Muscle of leg (tissue), 11 donors: Measurements from ENCODE around the gene CAMTA1. TPM values are rescaled to one million over a fixed set of nuclear protein-coding genes. Genes with fewer than 3 reads are reported as not detected.
A peak's percentile ranks its signal among the peaks of the same experiment; 100 is the strongest.

Experiments
- DNase-seq: peaks from one replicate; pipeline ENCODE4 v3.0.0; 2013
- H3K27ac ChIP-seq: one replicate; pipeline ENCODE4 v1.5.1; 2013; ENCODE audit warnings: mild to moderate bottlenecking, low read length, control low read depth
- H3K27me3 ChIP-seq: one replicate; pipeline ENCODE4 v1.6.1; 2013; ENCODE audit warnings: low read length; ENCODE audit not compliant: control insufficient read depth, insufficient read depth
- H3K36me3 ChIP-seq: one replicate; pipeline ENCODE4 v1.6.1; 2013; ENCODE audit warnings: low read length; ENCODE audit not compliant: control insufficient read depth, insufficient read depth
- H3K4me1 ChIP-seq: one replicate; pipeline ENCODE4 v1.6.1; 2013; ENCODE audit warnings: low read length; ENCODE audit not compliant: control insufficient read depth, insufficient read depth
- H3K4me3 ChIP-seq: one replicate; pipeline ENCODE4 v1.5.1; 2013; ENCODE audit warnings: low read length, control low read depth
- H3K9me3 ChIP-seq: replicated peaks from 2 replicates; pipeline ENCODE4 v1.6.1; 2013; ENCODE audit warnings: low read depth, low read length; ENCODE audit not compliant: control insufficient read depth
- WGBS: methylation state at CpG from one replicate; pipeline ENCODE4 v1.1.5; 2013; ENCODE audit warnings: missing lambda C conversion rate; ENCODE audit not compliant: insufficient coverage; 5-methylcytosine and 5-hydroxymethylcytosine counted together
- polyA plus RNA-seq, 8 donors: library from polyadenylated mRNA; unstranded; fragments of 120-200 nt; gene quantifications; one replicate each; pipeline versions ENCODE4 v1.2.1 to v1.2.3, GENCODE V29; 2013; ENCODE audit warnings: inconsistent platforms in 1 of 8, low replicate concordance in 1 of 8; ENCODE audit not compliant: insufficient read length in 8 of 8, insufficient read depth in 1 of 8
- total RNA-seq: library from RNA; stranded (reverse); fragments of 120-200 nt; gene quantifications from one replicate; pipeline ENCODE4 v1.2.4, GENCODE V29; 2013

Gene CAMTA1
- total and polyA plus RNA-seq, 9 donors, result 36.4 to 56.4 (median 47.7) TPM

DNA sequence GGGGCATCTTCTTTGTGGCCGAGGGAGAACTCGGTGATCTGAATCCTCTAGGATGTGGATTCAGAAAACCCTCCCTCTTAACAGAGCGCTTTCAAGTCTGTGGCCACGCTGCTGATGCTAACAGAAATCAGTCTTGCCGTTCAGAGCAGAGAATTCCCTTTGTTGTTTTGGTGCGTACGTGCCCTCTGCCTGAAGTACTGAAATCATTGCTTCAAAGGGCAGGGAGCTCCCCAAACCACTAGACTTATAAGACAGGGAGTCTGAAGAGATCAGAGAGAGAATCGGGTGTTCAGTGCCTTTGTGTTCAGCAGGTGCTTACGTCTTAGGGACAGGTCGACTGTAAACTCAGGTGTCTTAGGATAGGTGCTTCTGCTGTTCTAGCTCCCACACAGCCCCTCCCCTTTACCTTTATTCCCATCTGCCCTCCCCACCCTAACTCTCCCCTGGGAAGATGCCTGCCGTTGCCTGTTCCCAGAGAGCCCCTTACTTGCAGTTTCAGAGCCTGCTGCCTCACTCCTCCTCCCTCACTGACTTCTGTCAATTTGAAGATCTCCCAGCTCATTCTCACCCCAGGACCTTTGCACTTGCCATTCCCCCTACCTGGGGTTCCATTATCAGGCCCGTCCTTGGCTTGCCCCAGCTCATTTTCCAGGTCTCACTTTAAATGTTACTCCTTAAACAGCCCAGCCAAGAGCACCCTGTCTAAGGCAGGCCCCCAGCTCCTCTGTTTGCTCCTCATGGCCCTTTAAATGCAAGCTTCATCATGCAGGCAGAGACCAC, 143.0 kb downstream of the CAMTA1 start:
- no peaks in the 10 kb centered on the region for H3K27me3 ChIP-seq
- peaks cover 27% of the 10 kb centered on the region for H3K4me1 ChIP-seq
- no peaks in the 10 kb centered on the region for H3K9me3 ChIP-seq
- H3K4me3 ChIP-seq, result no peak overlapping the region
- no peak overlapping the region for H3K27ac ChIP-seq
- no peak for DNase-seq
- WGBS, result 70% methylated on average over 8 of the region's 12 CpGs
- H3K36me3 ChIP-seq, result no peaks in the 10 kb centered on the region

DNA sequence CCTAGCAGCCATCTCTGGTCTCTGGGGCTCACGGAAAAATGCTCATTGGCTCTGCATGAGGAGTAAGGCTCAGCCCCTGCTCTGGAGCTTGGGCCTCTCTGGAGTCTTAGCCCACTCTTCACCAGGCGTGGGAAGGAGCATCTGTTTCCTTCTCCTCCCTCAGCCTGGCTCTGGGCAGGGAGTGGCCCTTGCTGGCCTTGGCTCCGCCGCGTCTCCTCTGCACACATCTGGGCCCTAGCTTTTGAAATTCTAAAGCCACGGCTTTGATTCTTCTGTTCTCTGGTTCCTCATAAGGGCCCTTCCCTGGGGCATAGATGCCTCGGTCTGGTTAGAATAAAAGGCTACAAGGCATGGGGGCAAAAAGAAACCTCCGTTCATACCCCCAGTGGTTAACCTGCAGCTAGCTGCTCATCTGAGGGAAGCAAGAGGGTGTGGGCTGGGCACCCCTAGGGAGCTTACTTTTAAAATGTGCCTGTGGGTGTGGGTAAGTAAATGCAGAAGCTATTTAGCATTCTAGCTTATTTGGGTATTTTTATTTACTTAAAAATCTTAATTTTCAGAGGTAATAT, 145.6 kb downstream of the CAMTA1 start:
- no peaks in the 10 kb centered on the region for H3K9me3 ChIP-seq
- no peak for DNase-seq
- H3K27me3 ChIP-seq, result peaks cover 13% of the 10 kb centered on the region
- H3K4me3 ChIP-seq, result no peak overlapping the region
- peaks cover 19% of the 10 kb centered on the region for H3K4me1 ChIP-seq
- H3K36me3 ChIP-seq, result no peaks in the 10 kb centered on the region
- H3K27ac ChIP-seq, result no peak overlapping the region
- 33% methylated on average over 3 of the region's 8 CpGs for WGBS

DNA sequence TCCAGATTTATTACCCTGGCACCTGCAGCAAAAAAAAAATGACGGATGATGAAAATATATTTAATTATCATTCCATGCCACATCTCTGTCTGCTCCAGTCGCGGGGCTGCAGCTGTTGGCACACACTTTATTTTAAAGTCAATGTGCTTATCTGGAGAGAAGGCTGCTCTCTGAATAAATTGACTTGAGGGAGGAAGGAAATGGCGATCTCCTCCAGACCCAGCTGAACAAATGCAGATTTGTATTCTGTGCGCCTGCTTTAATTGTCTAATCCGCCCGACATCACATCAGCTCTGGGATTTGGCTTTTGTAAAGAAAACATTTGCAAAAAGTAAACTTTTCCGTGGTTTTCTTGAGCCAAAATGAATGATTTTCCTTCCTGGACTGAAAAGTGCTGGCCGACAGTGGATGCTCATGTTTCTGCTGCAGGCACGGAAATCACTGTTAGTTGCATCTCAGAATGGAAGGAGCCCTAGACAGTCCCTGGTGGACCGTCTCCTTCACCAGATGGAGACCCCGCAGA, 150.2 kb downstream of the CAMTA1 start:
- H3K4me3 ChIP-seq, result no peak overlapping the region
- no peaks in the 10 kb centered on the region for H3K36me3 ChIP-seq
- peaks cover 14% of the 10 kb centered on the region for H3K27me3 ChIP-seq
- peaks cover 26% of the 10 kb centered on the region for H3K4me1 ChIP-seq
- H3K9me3 ChIP-seq, result no peaks in the 10 kb centered on the region
- peak overlapping the region; percentile 76 for H3K27ac ChIP-seq
- 0% methylated on average over 7 of the region's 12 CpGs for WGBS
- peak; percentile 94 for DNase-seq

DNA sequence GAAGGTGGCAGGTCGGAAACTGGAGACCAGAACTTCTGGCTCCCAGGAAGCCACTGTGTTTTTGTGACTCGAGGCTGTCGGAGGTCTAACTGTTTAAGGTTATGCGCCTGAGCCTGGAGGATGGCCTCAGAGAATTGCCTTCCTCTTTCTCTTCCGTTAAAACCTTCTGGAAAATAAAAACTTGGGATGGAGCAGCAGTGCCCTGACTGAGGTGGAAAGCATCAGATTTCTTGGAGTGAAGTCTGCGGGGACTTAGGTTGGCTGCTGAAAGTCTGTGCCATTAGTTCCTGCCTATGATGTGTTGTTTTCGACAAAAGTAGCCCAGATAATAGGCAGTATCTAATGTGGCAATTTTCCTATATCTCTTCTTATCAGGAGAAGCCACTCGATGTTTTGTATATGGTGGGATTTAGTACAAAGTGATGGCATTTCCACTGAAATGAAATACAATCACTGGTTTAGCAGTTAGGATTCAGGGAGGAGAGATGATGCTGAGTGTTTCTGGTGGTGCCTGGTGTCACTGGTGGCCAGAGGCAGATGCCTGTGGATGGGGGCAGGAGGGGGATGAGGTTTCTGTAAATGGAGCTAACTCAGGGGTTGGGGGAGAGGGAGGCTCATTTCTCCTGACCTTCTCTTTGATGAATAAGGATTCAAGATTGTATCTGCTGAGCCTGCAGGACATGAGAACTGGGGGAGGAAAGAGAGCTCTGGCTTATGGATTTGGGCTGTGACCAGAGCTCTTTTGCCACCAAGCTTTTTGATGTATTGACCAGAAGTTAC, 150.8 kb downstream of the CAMTA1 start:
- peaks cover 20% of the 10 kb centered on the region for H3K4me1 ChIP-seq
- no peaks in the 10 kb centered on the region for H3K36me3 ChIP-seq
- peak overlapping the region; percentile 76 for H3K27ac ChIP-seq
- 3% methylated on average over 5 of the region's 8 CpGs for WGBS
- H3K9me3 ChIP-seq, result no peaks in the 10 kb centered on the region
- H3K4me3 ChIP-seq, result no peak overlapping the region
- DNase-seq, result peak; percentile 68
- peaks cover 14% of the 10 kb centered on the region for H3K27me3 ChIP-seq

DNA sequence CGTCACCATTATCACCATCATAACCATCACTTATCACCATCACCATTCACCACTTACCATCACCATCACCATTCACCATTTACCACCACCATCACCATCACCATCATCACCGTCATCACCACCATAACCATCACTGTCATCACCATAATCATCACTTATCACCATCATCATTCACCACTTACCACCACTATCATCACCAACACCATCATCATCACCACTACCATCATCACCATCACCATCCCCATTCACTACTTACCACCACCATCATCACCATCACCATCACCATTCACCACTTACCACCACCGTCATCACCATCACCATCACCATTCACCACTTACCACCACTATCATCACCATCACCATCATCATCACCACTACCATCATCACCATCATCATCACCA, 151.8 kb downstream of the CAMTA1 start:
- Histone ChIP-seq H3K4me1 (peaks cover 20% of the 10 kb centered on the region), H3K27ac (no peak overlapping the region), H3K9me3 (no peaks in the 10 kb centered on the region), H3K27me3 (peaks cover 14% of the 10 kb centered on the region), H3K4me3 (no peak overlapping the region), H3K36me3 (no peaks in the 10 kb centered on the region)
- no peak for DNase-seq
- 88% methylated on average over 3 of the region's 3 CpGs for WGBS

DNA sequence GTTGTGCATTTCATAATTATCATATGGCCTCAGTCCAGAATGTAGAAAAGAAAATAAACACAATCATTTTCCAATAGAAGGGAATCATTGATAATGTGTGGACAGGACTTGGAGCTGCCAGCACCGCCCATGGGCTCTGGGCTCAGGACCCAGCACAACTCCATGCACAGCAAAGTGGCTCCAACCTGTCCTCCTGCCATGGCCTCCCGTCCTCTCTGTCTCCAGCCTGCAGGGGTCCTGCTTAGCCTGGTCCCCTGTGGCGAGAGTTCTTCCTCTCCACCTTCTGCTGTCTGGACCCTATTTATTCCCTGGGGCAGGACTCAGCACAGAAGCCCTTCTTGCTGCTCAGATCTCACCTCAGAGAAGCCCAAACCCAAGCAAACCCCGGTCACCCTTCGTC, 154.1 kb downstream of the CAMTA1 start:
- WGBS, result 66% methylated on average over 4 of the region's 5 CpGs
- peaks cover 20% of the 10 kb centered on the region for H3K4me1 ChIP-seq
- H3K36me3 ChIP-seq, result no peaks in the 10 kb centered on the region
- H3K4me3 ChIP-seq, result no peak overlapping the region
- H3K27ac ChIP-seq, result no peak overlapping the region
- peaks cover 11% of the 10 kb centered on the region for H3K27me3 ChIP-seq
- DNase-seq, result no peak
- no peaks in the 10 kb centered on the region for H3K9me3 ChIP-seq

DNA sequence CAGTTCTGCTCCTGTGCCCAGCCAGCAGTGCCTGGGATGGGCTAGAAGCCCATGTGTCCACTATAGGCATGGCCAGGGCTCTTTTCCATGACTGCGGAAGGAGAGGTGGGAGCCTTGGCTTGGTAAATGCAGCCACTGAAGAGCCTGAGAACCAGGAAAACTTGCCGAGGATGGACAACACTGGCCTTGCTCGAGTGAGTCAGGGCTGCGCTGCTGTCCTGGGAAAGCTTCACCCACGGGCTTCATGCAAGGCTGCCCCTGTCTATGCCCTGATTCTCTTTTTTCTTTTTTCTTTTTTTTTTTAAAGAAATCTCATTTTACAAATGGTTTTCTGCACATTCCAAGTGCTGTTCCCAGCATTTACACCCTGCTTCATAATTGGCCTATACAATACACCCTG, 156.5 kb downstream of the CAMTA1 start:
- no peak overlapping the region for H3K27ac ChIP-seq
- H3K36me3 ChIP-seq, result no peaks in the 10 kb centered on the region
- H3K4me1 ChIP-seq, result no peaks in the 10 kb centered on the region
- WGBS, result 90% methylated on average over 5 of the region's 5 CpGs
- H3K4me3 ChIP-seq, result no peak overlapping the region
- peaks cover 2% of the 10 kb centered on the region for H3K27me3 ChIP-seq
- no peak for DNase-seq
- H3K9me3 ChIP-seq, result no peaks in the 10 kb centered on the region

DNA sequence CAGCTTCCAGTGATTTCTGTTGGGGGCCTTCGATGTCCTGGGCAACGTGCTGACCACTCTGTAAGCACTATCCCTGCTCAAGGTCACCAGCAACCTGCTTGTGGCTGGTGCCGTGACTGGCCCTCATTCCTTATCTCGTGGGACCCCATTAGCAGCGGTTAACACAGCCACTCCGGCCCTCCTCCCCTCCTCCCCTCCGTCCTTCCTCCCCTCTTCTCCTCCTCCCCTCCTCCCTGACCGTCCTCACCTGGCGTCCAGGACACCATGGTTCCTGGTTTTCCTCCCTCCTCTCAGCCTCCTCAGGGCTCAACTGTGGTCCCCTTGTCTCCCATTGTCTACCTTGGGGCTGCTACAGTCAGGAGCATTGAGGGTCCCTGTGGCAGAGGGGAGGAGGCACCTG, 157.7 kb downstream of the CAMTA1 start:
- H3K4me1 ChIP-seq, result no peaks in the 10 kb centered on the region
- WGBS, result 79% methylated on average over 9 of the region's 9 CpGs
- no peaks in the 10 kb centered on the region for H3K36me3 ChIP-seq
- no peak overlapping the region for H3K4me3 ChIP-seq
- peaks cover 2% of the 10 kb centered on the region for H3K27me3 ChIP-seq
- H3K27ac ChIP-seq, result no peak overlapping the region
- no peaks in the 10 kb centered on the region for H3K9me3 ChIP-seq
- no peak for DNase-seq

DNA sequence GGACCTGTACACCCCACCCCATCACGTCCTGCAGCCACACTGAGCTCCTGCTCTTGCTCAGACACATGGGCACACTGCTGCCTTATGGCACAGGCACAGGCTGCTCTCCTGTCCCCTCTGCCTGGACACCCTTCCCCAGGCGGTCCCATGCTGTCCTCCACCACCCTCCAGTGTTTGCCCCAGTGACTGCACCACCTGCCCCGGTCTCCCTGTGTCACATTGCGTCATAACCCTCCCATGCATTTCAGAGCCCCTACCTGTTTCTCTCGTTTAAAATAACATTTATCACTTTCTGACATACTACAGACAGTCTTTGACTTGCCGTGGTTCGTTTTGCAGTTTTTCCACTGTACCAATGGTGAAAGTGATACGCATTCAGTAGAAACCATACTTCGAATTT, 159.2 kb downstream of the CAMTA1 start:
- Histone ChIP-seq H3K36me3 (no peaks in the 10 kb centered on the region), H3K4me1 (no peaks in the 10 kb centered on the region), H3K9me3 (no peaks in the 10 kb centered on the region), H3K4me3 (no peak overlapping the region), H3K27ac (no peak overlapping the region), H3K27me3 (peaks cover 2% of the 10 kb centered on the region)
- no peak for DNase-seq
- WGBS, result 89% methylated on average over 7 of the region's 9 CpGs

DNA sequence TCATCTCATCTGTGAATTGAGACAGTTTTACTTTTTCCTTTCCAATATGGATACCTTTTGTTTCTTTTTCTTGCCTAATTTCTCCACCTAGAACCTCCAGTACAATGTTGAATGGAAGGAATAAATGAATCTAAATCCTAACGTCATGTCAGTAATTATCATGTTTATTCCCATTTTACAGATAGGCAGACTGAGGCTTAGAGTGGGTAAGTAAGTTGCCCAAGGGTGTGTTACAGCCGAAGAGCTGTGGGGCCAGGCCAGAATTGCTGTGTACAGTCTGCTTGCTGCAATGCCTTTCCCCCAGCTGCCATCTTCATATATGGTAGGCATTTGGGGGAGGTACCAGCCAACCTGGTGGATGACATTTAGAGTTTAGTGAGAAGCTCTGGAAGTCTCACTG, 162.7 kb downstream of the CAMTA1 start:
- Histone ChIP-seq H3K36me3 (no peaks in the 10 kb centered on the region), H3K27ac (no peak overlapping the region), H3K9me3 (no peaks in the 10 kb centered on the region), H3K4me1 (no peaks in the 10 kb centered on the region), H3K4me3 (no peak overlapping the region), H3K27me3 (no peaks in the 10 kb centered on the region)
- WGBS, result no CpG with 5 or more reads among the region's 2 CpGs
- no peak for DNase-seq
